ENCODE data around the gene PAXIP1. TPM values are rescaled to one million over a fixed set of nuclear protein-coding genes. Genes with fewer than 3 reads are reported as not detected.

PAXIP1 gene
- total RNA-seq, 2 donors from 2014 or later, result 12.0 to 13.0 TPM

DNA sequence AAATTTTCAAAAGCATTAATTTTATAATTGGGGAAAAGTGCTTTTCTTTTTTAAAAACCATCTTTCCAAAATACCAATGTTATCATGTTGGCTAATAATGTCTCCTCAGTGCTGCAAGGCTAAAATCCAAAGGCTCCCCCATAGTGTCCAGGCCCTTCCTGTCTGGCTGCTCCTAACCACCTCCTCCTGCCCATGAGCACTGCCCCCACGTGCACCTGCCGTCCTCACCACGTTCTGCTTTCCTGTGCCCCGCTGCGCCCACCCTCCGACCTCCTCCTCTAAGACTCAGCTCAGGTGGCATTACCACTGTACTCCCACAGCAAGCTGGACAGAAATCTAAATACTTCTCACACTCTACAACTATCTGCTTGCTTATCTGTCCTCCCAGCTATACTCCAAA is 17.7 kb downstream of the PAXIP1 start:
- Histone ChIP-seq H3K9me3 (no peaks in the 10 kb centered on the region), H3K27ac (no peak overlapping the region), H3K4me3 (no peak overlapping the region), H3K27me3 (replicated peaks; ENCODE audit: insufficient read depth) (no peaks in the 10 kb centered on the region), H3K36me3 (peaks cover 3% of the 10 kb centered on the region), H3K4me1 (ENCODE audit: control insufficient read depth in 1 of 2, low read depth in 2 of 2) (no peaks in the 10 kb centered on the region)
- no peak for ATAC-seq (ENCODE audit: insufficient number of reproducible peaks, low FRiP score, low read depth)
- TF ChIP-seq, protein P1, sequence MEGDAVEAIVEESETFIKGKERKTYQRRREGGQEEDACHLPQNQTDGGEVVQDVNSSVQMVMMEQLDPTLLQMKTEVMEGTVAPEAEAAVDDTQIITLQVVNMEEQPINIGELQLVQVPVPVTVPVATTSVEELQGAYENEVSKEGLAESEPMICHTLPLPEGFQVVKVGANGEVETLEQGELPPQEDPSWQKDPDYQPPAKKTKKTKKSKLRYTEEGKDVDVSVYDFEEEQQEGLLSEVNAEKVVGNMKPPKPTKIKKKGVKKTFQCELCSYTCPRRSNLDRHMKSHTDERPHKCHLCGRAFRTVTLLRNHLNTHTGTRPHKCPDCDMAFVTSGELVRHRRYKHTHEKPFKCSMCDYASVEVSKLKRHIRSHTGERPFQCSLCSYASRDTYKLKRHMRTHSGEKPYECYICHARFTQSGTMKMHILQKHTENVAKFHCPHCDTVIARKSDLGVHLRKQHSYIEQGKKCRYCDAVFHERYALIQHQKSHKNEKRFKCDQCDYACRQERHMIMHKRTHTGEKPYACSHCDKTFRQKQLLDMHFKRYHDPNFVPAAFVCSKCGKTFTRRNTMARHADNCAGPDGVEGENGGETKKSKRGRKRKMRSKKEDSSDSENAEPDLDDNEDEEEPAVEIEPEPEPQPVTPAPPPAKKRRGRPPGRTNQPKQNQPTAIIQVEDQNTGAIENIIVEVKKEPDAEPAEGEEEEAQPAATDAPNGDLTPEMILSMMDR (IDR thresholded peaks at IDR 0.05), result no peak
- no peak for DNase-seq (ENCODE audit: low spot score)

DNA sequence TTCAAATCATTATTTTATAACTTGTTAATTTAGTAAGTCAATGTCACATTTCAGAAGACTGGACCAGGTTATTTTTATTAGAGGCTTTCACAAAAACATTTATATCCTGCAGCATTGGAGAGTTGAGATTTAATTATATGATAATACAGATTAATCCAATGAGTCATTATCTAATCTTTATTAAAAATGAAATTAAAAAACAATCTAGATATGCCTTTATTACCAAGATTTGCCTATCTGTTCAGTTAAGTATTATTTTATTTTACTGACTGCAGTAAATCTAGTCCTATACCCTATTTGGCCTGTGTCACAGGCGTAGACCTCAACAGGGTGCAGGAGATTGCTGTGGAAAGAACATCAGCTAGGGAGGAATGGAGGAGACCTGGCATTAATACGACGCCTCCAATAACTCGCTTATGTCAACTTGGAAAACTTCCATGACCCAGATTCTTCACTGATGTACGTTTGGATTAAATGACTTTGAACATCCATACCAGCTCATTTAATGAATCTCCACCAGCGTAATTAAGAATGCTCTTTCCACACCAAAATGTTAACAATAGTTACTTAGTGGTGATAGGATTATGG is 18.2 kb downstream of the PAXIP1 start:
- H3K4me1 ChIP-seq (ENCODE audit: control insufficient read depth in 1 of 2, low read depth in 2 of 2), result no peaks in the 10 kb centered on the region
- no peak overlapping the region for H3K27ac ChIP-seq
- TF ChIP-seq, protein P1 (IDR thresholded peaks at IDR 0.05), result no peak
- H3K4me3 ChIP-seq, result no peak overlapping the region
- no peaks in the 10 kb centered on the region for H3K9me3 ChIP-seq
- no peaks in the 10 kb centered on the region for H3K27me3 ChIP-seq (replicated peaks; ENCODE audit: insufficient read depth)
- no peak for ATAC-seq (ENCODE audit: insufficient number of reproducible peaks, low FRiP score, low read depth)
- H3K36me3 ChIP-seq, result peaks cover 3% of the 10 kb centered on the region
- DNase-seq (ENCODE audit: low spot score), result no peak

DNA sequence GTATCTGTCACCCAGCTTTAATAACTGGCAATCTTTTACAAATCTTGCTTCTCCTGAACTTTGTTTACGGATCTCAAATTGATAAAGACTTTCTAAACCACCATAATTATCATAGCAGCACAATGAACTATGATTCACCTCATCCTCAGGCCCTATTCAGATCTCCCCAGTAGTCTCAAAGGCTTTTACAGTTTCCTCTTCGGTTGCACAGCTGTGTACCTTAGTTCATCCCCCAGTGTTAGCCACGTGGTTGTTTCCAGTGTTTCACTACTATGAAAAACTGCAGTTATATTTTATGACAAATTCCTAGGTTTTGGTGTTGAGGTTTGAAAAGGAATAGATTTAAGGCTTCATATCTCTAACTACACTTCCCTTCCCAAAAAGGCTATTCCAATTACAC is 24.9 kb downstream of the PAXIP1 start:
- TF ChIP-seq, protein P1 (IDR thresholded peaks at IDR 0.05), result no peak
- no peaks in the 10 kb centered on the region for H3K4me1 ChIP-seq (ENCODE audit: control insufficient read depth in 1 of 2, low read depth in 2 of 2)
- no peaks in the 10 kb centered on the region for H3K9me3 ChIP-seq
- ATAC-seq (ENCODE audit: insufficient number of reproducible peaks, low FRiP score, low read depth) (no peak), DNase-seq (ENCODE audit: low spot score) (no peak)
- H3K36me3 ChIP-seq, result peaks cover 3% of the 10 kb centered on the region
- no peak overlapping the region for H3K4me3 ChIP-seq
- H3K27me3 ChIP-seq (replicated peaks; ENCODE audit: insufficient read depth), result no peaks in the 10 kb centered on the region
- no peak overlapping the region for H3K27ac ChIP-seq

DNA sequence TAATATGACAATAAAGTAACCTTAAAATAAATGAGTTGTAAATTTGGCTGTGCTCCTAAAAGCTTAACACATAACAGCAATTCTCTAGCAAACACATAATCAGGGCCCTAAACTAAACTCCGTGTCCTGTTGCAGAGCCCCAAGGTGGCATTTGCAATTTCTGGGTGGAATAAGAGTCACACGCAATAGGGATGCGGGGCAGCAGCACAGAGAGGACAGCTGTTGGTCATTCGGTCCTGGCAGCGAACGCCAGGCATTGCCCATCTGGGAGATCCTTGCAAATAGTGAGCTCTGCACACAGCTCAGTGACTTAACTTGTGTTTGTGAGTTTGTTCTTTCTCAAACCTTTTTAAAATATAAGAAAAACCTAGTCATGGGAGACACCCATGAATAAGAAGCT is 25.7 kb downstream of the PAXIP1 start:
- Histone ChIP-seq H3K27ac (no peak overlapping the region), H3K36me3 (no peaks in the 10 kb centered on the region), H3K9me3 (no peaks in the 10 kb centered on the region), H3K27me3 (replicated peaks; ENCODE audit: insufficient read depth) (no peaks in the 10 kb centered on the region), H3K4me3 (no peak overlapping the region), H3K4me1 (ENCODE audit: control insufficient read depth in 1 of 2, low read depth in 2 of 2) (no peaks in the 10 kb centered on the region)
- ATAC-seq (ENCODE audit: insufficient number of reproducible peaks, low FRiP score, low read depth) (no peak), DNase-seq (ENCODE audit: low spot score) (no peak)
- TF ChIP-seq, protein P1 (IDR thresholded peaks at IDR 0.05), result no peak

DNA sequence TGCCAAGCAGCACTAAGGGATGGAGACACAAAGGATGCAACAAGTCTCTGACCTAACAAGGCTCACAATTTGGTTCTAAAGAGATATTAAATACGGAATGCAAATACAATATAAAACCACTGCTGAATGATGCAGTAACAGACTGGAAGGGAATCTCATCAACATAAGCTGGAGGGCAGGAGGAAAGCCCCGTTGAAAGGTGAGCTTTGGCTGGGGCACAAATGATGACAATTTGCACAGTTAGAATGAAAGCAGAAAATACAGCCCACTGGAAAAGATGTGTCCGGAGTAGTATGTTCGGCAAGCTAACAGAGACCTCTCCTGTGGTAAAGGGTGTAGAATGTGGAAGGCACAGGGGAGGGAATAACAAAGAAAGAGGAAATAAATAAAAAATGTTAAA is 26.1 kb downstream of the PAXIP1 start:
- Histone ChIP-seq H3K9me3 (no peaks in the 10 kb centered on the region), H3K36me3 (no peaks in the 10 kb centered on the region), H3K4me1 (ENCODE audit: control insufficient read depth in 1 of 2, low read depth in 2 of 2) (no peaks in the 10 kb centered on the region), H3K27ac (no peak overlapping the region), H3K27me3 (replicated peaks; ENCODE audit: insufficient read depth) (no peaks in the 10 kb centered on the region), H3K4me3 (no peak overlapping the region)
- DNase-seq (ENCODE audit: low spot score), result no peak
- ATAC-seq (ENCODE audit: insufficient number of reproducible peaks, low FRiP score, low read depth), result no peak
- TF ChIP-seq, protein P1 (IDR thresholded peaks at IDR 0.05), result no peak

Measured in thoracic aorta (tissue), 2 donors.